Fibroblast of gingiva (primary cell): ENCODE measurements around the gene SPTAN1.

Source experiments
- DNase-seq: peaks from one replicate; pipeline ENCODE4 v3.0.0-alpha.2; 2011; ENCODE audit warnings: low read depth

The SPTAN1 gene

GRCh38 chr9:128600099-128600498 lies 47.7 kb downstream of the SPTAN1 start:
- DNase-seq, result no peak

- no peak for DNase-seq
Observed at GRCh38 chr9:128603697-128604096, 51.3 kb downstream of the SPTAN1 start.

- DNase-seq, result peak; percentile 91
Observed at GRCh38 chr9:128607642-128608350, 55.4 kb downstream of the SPTAN1 start.

GRCh38 chr9:128610897-128611296 lies 58.5 kb downstream of the SPTAN1 start:
- no peak for DNase-seq

GRCh38 chr9:128611600-128612394 lies 59.4 kb downstream of the SPTAN1 start:
- DNase-seq, result no peak

GRCh38 chr9:128614728-128615127 lies 62.3 kb downstream of the SPTAN1 start:
- no peak for DNase-seq

- DNase-seq, result no peak
Observed at GRCh38 chr9:128615571-128615970, 63.2 kb downstream of the SPTAN1 start.

GRCh38 chr9:128617943-128618342 lies 65.6 kb downstream of the SPTAN1 start:
- DNase-seq, result no peak

GRCh38 chr9:128619127-128619526 lies 66.7 kb downstream of the SPTAN1 start:
- DNase-seq, result no peak

GRCh38 chr9:128619779-128620178 lies 67.4 kb downstream of the SPTAN1 start:
- no peak for DNase-seq

GRCh38 chr9:128621730-128622455 lies 69.5 kb downstream of the SPTAN1 start:
- DNase-seq, result no peak

- no peak for DNase-seq
Observed at GRCh38 chr9:128624566-128624965, 72.2 kb downstream of the SPTAN1 start.

- no peak for DNase-seq
Observed at GRCh38 chr9:128625391-128626146, 73.2 kb downstream of the SPTAN1 start.

GRCh38 chr9:128626181-128626580 lies 73.8 kb downstream of the SPTAN1 start:
- DNase-seq, result no peak

GRCh38 chr9:128627127-128627715 lies 74.8 kb downstream of the SPTAN1 start:
- DNase-seq, result no peak

- DNase-seq, result no peak
Observed at GRCh38 chr9:128627906-128628305, 75.5 kb downstream of the SPTAN1 start.

GRCh38 chr9:128628471-128629048 lies 76.2 kb downstream of the SPTAN1 start:
- peak; percentile 46 for DNase-seq

GRCh38 chr9:128629136-128629535 lies 76.7 kb downstream of the SPTAN1 start:
- DNase-seq, result no peak

GRCh38 chr9:128629852-128630545 lies 77.6 kb downstream of the SPTAN1 start:
- DNase-seq, result no peak

- no peak for DNase-seq
Observed at GRCh38 chr9:128631636-128632035, 79.2 kb downstream of the SPTAN1 start.

GRCh38 chr9:128632066-128632465 lies 79.7 kb downstream of the SPTAN1 start:
- no peak for DNase-seq
